HG03442 (cell line): ENCODE results near the gene SLC26A9.

ENCODE experiments used
- ATAC-seq: cut with Tn5 transposase; IDR thresholded peaks from one replicate; pipeline ENCODE4 v1.9.1; 2021; ENCODE audit warnings: mild to moderate bottlenecking, moderate library complexity; ENCODE audit not compliant: unreplicated experiment

The SLC26A9 gene

GRCh38 chr1:205973377-205974232, 30.3 kb upstream of the SLC26A9 start:
- ATAC-seq, result no peak

GRCh38 chr1:205972491-205973168, 29.4 kb upstream of the SLC26A9 start:
- no peak for ATAC-seq

DNA sequence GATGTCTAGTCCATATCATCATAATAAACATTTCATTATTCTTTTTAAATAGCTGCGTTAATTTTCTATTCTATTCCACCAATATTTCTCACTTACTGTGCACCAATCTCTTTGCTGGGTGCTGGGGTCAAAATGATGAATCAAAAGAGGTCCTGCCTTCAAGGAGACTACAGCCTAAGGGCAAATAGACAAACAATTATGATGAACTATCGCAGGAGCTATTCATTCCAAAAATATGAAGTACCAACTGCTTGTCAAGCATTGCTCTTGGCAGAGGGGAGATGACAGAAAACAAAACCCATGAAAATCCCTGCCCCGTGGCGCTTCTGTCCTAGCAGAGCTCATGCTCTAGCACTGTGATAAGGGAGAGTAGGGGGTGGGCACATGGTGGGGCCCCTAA, 28.8 kb upstream of the SLC26A9 start:
- ATAC-seq, result no peak

DNA sequence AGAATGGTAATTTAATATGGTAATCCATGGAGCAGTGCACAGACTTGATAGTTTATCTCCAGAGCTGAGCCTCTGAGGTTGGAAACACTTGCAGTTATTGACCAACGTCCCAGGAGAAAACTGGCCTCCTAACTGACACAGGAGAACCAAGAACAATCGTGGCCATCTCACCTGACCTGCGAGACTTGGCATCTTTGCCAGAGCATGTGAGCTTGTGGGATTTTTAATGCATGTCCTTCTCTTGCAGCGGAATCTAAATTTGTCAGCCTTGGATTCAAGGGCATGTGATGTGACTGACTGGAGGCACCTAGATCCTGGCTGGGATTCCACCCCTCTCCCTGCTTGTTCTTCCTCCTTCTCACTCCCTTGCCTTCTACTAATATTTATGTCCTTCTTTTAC, 27.8 kb upstream of the SLC26A9 start:
- no peak for ATAC-seq

- ATAC-seq, result no peak
Measured at GRCh38 chr1:205970486-205970885, 27.2 kb upstream of the SLC26A9 start.

GRCh38 chr1:205969229-205969628, 26.0 kb upstream of the SLC26A9 start:
- no peak for ATAC-seq

- no peak for ATAC-seq
Measured at GRCh38 chr1:205967554-205968335, 24.5 kb upstream of the SLC26A9 start.

GRCh38 chr1:205965036-205965884, 22.0 kb upstream of the SLC26A9 start:
- no peak for ATAC-seq

DNA sequence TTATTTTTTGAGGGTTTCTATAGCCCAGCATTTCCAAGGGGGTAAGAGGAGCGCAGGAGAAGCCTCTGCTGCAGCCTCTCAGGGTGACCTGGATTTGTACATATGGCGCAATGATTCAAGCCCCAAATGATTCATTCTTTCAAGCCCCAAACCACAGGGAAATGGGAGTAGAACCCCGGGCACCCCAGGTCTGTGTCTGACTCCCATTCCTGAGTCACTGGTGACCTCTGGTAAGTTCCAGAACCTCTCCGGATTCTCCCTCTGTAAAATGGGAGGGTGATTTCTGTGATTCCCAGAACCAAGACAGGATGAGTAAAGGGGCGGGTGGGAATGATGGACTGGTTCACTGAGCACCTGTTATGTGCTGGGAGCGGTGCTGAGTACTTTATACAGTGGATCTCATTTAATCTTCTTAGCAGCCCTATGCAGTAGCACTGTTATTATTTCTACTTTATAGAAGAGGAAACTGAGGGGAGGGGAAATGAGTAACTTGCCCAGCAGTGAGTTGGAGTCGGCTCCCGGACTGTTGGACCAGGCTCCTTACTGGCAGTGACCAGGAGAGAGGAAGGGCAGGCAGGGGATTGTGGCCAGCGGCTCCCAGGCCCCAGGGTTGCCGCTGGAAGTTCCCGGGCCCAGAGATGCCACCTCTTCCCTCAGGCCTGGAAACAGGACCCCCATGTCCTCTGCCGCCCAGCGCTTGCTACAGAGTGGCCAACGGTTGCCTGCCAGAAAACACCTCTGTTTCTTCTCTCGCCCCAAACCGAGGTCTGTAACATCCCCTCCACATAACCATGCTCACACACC, 20.3 kb upstream of the SLC26A9 start:
- ATAC-seq, result no peak

- no peak for ATAC-seq
Measured at GRCh38 chr1:205962821-205963221, 19.6 kb upstream of the SLC26A9 start.

DNA sequence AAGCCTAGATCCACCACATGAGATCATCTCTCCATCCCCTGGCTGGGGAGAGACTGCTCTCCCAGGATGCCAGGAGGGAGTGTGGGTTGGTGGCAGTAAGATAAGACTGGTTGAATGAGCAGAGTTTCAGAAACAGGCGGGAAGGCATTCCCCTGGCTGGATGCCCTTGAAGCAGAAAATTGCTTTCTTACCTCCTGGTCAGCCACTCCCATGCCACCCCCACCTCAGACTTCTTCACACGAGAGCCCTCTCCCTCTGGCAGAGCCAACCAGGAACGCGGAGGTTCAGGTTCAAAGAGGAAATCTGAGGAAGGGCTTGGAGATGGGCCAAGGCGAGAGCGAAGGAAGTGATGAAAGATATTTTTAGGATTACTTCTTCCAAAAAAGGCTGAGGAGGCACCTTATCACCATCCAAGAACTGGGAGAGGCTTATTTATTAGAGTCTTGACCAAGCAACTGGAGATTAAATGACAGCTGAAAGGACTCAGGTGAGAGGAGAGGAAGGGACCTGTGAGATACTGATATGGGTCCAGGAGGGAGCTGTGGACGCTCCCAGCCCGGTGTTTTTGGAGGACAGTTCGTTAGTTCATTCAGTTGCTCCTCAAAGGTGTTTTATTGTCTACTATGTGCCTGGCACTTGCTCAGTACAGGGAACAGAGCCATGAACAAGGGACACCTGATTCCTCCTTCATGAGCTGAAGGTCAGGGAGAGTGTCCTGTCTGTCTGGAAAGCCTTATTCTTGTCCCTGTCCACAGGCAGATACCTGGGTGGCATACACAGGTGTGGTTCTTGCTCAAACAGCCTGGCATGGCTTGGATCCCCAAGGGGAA, 18.9 kb upstream of the SLC26A9 start:
- ATAC-seq, result no peak

GRCh38 chr1:205961405-205961804, 18.1 kb upstream of the SLC26A9 start:
- no peak for ATAC-seq

- ATAC-seq, result no peak
Measured at GRCh38 chr1:205959789-205960188, 16.5 kb upstream of the SLC26A9 start.

- ATAC-seq, result no peak
Measured at GRCh38 chr1:205955499-205955898, 12.2 kb upstream of the SLC26A9 start.

GRCh38 chr1:205954819-205955404, 11.7 kb upstream of the SLC26A9 start:
- no peak for ATAC-seq

- no peak for ATAC-seq
Measured at GRCh38 chr1:205951746-205952145, 8.5 kb upstream of the SLC26A9 start.

- ATAC-seq, result no peak
Measured at GRCh38 chr1:205950826-205951549, 7.7 kb upstream of the SLC26A9 start.

DNA sequence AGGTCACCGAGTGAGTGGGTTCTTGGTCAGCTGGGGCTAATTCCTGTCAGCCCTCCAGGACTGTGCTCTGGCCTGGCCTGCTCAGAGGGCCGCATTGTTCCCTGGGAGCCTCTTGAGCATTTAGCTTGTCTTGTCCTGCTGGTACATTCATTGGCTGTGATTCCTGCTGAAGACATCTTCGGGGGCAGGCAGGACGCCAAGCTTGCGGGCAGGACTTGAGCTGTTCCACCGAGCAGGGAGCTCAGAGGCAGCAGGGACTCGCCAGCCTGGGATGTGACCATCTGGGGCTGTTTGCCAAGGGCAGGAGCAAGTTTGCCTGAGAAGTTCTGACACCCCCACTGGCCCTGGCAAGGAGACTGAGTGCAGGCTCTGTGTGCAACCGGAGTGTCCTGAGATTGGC, 7.0 kb upstream of the SLC26A9 start:
- ATAC-seq, result no peak
